HG03159 (cell line): Measurements from ENCODE around the gene NUCKS1.
A peak's percentile ranks its signal among the peaks of the same experiment; 100 is the strongest.
"Not testable (repeated sequence)": the region's sequence is repeated elsewhere in the genome, so short reads cannot be mapped to it uniquely, and the experiment has no call there.

Source experiments
- ATAC-seq: cut with Tn5 transposase; IDR thresholded peaks from one replicate; pipeline ENCODE4 v1.9.1; 2021; ENCODE audit warnings: mild to moderate bottlenecking, moderate library complexity; ENCODE audit not compliant: unreplicated experiment

The NUCKS1 gene

GRCh38 chr1:205735218-205735617 is 14.8 kb downstream of the NUCKS1 start:
- no peak for ATAC-seq

DNA sequence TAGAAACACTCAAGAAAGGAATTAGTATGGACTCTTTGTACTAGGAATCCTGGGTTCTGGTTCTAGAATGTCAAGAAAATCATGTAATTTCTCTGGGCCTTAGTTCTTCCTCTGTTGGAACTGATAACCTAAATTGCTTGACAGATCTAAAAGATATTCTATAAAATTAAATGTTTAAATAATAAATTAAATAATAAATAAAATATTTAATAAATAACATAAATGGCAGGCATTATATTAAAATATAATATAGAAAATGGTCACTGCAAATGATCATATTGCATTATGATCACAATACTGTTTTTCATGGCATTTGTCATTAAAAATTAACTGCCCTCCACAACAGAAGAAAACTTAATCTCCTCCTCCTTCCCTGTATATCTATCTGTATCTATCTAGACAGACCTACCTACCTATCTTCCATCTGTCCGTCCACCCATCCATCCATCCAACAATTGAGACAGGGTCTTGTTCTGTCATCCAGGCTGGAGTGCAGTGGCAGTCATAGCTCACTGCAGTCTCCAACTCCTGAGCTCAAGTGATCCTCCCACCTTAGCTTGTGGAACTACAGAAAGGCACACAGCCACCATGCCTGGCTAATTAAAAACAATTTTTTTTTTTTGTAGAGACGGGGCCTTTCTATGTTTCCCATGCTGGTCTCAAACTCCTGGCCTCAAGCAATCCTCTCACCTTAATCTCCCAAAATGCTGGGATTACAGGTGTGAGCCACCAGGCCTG is 16.4 kb downstream of the NUCKS1 start:
- no peak for ATAC-seq

DNA sequence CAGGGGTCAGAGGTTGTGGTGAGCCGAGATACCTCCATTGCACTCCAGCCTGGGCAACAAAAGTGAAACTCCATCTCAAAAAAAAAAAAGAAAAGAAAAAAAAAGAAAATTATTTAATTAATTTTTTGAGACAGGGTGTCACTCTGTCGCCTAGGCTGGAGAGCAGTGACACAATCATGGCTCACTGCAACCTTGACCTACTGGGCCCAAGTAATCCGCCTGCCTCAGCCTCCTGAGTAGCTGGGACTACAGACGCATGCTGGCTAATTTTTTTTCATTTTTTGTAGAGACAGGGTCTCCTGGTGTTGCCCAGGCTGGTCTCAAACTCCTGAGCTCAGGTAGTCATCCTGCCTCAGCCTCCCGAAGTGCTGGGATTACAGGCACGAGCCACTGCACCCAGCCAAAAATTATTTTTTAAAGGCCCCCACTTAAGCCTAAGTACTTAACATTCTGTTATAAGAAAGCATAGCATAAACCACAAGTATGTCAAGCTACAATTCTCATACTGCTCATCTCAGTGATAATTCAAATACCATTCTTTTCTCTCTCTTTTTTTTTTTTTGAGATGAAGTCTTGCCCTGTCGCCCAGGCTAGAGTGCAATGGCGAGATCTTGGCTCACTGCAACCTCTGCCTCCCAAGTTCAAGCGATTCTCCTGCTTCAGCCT is 19.9 kb downstream of the NUCKS1 start:
- no peak for ATAC-seq

DNA sequence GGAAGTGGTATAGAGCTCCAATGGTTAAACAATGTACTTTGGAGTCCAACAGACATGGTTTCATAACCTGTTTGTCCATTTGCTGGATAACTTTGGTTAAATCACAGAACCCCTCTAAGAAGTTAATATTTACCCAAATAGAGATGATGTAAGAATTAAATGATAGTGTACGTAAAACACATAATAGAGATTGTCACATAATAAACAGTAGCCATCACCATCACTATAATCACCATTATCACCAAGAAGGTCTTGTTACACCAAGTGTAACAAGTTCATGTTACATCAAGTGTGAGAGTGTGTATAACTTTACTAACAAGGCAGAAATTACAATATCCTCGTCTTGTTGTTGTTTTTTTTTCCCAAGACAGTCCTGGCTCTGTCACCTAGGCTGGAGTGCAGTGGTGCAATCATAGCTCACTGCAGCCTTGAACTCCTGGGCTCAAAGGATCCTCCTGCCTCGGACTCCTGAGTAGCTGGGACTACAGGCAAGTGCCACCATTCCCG is 23.3 kb downstream of the NUCKS1 start:
- ATAC-seq = no peak

DNA sequence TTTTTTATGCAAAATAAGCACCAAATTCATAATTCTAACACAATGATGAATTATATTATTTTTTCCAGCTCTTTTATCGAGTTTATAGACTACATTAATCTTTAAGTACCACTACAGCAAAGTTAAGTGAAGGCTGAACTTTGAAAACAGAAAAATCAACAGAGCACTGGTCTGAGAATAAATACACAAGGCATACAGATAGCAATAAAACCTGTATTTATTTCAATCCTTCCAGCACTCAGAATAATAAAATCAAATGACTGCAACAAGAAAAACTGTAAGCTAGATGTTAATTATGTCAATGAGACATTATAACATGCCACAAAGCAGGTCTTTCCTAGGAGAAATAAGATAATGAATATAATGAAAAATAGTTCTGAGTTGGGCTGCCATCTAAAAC is 24.5 kb downstream of the NUCKS1 start:
- no peak for ATAC-seq

- not testable (repeated sequence) for ATAC-seq
These were observed 29.2 kb downstream of the NUCKS1 start for GRCh38 chr1:205720740-205721139.

DNA sequence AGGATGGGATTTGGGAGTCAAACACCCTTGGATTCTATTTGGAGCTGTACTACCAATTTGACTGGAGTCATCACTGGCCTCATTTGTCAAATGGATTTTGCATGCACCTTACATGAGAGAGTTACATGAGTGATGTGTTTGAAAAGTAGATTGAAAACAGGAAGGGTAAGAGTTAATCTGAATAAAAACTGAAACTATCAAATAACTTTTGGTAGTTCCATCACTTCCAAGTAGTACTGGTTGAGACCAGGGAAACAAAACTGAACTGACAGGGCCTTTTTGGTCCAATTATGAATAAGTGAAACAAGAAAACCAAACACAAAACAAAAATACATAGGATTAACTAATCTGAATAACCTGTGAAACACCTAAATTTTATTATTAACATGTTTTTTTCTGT is 30.2 kb downstream of the NUCKS1 start:
- ATAC-seq = no peak

DNA sequence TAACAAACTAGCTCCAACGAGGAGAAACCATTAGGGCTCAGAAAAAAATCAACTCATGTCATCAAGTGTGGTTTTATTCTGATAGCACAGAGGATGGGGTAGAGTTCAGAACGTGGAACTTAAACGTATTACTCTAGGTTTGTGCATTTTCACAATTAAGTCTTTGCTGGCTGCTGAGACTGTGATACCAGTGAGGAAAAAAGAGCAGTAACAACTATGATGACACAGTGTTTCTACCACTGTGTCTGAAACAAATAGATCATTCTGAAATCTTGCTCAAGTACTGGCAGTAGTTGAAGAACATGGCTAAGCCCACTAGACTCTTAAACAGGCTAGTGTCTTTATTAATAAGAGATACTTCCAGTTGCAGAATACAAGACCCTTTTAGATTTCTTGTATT is 31.0 kb downstream of the NUCKS1 start:
- no peak for ATAC-seq

- no peak for ATAC-seq
These were observed 33.4 kb downstream of the NUCKS1 start for GRCh38 chr1:205716371-205717132.

- no peak for ATAC-seq
These were observed 34.4 kb downstream of the NUCKS1 start for GRCh38 chr1:205715628-205716027.

DNA sequence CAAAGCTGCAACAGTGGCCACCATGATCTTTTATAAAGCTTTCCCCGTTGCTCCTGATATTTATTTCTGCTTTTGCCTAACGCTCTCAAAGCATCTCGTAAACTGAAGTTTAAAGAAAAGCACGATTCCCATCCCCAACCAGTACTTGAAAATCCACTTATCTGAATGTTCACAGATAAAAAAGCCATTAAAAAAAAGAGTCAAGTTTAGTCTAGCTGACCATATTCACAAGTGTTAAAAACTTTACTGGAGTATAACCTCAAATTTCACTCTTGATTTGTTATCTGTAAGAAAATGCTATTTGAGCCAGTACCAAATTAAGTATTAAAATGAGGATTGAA is 35.1 kb downstream of the NUCKS1 start:
- no peak for ATAC-seq

DNA sequence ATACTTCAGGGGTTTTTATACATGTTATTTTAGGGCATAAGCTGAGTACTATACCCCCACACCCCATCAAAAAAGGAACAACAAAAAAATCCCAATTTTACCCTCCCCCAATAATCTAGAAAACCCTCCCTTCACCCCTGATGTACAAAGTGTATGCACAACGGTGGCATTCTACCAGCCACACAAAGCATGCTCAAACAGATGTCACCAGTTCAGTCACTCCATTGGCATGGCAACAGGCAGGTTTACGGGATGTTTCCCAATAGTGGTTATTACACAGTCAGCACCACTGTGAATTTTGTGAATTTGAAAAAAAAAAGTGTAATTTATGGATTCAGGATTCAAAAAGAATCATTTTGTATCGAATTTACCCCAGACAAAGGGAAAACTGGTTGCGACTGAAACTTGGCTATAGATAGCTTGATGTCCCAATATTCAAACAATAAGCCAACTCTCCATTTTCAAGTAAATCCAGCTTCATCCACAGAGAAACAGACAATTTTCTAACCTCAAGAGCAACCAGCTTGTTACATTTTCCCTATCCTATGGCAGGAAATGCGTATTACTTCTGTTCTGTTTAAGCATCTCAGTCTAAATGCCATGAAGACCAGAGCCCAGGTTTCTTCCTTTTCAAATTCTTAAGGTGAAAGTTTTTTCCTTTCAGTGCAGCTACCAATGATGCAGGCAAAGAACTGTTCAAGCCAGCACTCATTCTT is 35.6 kb downstream of the NUCKS1 start:
- no peak for ATAC-seq

DNA sequence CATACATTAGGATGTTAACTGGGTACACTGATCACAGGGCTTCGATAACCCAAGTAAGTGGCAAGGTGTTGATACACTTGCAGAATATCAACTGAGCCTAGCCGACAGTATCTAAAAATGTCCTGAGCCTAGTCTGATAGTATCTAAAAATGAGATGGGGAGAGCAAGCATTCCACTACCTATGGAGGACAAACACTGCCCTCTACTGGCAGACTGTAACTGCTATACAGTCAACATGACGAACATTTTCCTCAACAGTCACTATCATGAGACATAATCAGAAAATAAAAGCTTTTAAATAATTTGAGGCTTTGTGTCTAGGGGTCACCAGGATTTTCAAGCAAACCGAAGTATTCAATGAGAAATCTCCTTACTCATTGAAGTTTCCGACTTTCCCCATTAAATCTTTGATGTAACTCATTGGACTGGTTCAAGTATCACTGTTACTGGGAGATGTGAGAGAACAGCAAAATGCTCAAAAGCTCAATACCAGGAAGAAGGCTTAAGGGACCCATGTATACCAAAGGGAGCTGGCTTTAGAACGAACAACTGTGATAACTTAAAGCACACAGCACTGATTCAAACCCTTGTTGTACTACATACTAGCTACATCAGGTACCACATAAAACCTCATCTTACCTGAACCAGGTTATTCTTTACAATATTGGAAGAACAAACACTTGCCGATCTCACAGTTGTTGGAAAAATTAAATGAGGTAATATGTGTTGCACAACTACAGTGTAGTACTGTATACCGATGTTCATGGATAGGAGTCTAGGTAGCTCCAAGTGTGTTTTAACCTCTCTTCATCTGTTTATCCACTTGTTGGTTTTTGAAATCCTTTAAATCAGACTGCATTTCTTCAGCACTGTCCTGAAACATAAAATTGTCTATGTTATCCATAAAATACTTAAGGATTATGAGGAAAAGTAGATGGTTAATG is 38.6 kb downstream of the NUCKS1 start:
- peak; percentile 66 for ATAC-seq

GRCh38 chr1:205710201-205711062 is 39.5 kb downstream of the NUCKS1 start:
- ATAC-seq = no peak

DNA sequence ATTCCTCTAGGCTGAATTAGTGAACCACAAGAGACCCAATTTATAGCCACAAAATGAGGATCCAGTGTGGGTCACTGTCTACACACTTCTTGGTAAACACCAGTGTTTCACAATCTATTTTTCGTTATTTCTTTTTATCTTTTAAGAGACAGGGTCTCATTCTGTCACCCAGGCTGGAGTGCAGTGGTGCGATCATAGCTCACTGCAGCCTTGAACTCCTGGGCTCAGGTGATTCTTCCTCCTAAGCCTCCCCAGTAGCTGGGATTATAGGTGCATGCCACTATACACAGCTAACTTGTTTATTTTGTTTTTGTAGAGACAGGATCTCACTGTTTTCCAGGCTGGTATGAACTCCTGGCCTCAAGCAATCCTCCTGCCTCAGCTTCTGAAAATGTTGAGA is 40.3 kb downstream of the NUCKS1 start:
- ATAC-seq = no peak

GRCh38 chr1:205709059-205709398 is 41.0 kb downstream of the NUCKS1 start:
- no peak for ATAC-seq

DNA sequence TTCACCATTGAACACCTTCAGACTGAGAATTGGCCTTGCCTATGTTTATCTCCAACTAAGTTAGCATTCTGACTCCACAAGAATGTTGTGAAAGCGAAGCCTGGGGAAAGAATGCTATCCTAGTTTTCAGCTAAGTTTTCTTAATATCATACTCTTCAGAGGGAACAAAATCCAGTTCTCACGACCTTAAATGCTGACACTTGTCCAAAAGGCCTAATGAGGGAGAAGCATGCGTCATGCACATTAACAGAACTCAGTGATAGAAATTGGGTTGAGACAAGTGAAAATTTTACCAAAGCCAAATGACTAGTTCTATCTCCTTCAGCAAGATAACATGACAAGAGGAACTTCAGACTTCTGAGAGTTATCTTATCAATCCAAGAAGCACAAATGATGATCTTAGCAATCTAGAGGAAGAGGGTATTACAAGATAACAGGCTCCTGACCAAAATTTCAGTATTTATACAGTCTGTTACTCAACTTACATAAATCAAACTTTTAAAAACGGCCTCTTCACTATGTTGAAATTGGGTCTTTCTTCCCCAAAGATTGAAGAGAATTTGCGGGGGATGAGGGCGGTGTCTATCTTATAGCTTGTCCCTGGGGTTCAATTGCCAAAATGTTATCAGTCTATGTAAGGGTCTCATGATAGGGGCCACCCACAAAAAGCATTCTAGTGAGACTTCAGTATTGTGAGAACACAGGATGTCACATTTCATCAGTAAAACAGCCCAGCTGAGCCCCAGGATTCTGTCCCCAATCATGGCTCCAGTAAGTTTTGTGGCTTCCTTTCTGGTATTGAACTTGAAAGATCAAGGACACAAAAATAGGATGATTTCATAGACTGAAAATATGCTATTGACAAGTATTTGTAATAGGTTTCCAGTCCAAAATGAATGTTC is 43.1 kb downstream of the NUCKS1 start:
- no peak for ATAC-seq

GRCh38 chr1:205704903-205705302 is 45.1 kb downstream of the NUCKS1 start:
- ATAC-seq = no peak
